ENCODE results near the gene PLXDC2. TPM values are rescaled to one million over a fixed set of nuclear protein-coding genes. Genes with fewer than 3 reads are reported as not detected.

The PLXDC2 gene
- total RNA-seq, 1 donor from 2014 or later = 7.5 TPM

GRCh38 chr10:19839090-19839489 is 22.9 kb downstream of the PLXDC2 start:
- no peak for TF ChIP-seq CTCF (IDR thresholded peaks at IDR 0.05; ENCODE audit: insufficient read depth, low read length, poor library complexity, severe bottlenecking)
- Histone ChIP-seq H3K36me3 (ENCODE audit: control insufficient read depth, insufficient read depth, low read length) (no peaks in the 10 kb centered on the region), H3K27me3 (ENCODE audit: control insufficient read depth, insufficient read depth, low read length) (no peaks in the 10 kb centered on the region), H3K4me3 (ENCODE audit: low read depth, low read length) (no peak overlapping the region)
- DNase-seq (ENCODE audit: low read depth) = no peak

GRCh38 chr10:19839552-19839951 is 23.3 kb downstream of the PLXDC2 start:
- TF ChIP-seq CTCF (IDR thresholded peaks at IDR 0.05; ENCODE audit: insufficient read depth, low read length, poor library complexity, severe bottlenecking) = no peak

DNA sequence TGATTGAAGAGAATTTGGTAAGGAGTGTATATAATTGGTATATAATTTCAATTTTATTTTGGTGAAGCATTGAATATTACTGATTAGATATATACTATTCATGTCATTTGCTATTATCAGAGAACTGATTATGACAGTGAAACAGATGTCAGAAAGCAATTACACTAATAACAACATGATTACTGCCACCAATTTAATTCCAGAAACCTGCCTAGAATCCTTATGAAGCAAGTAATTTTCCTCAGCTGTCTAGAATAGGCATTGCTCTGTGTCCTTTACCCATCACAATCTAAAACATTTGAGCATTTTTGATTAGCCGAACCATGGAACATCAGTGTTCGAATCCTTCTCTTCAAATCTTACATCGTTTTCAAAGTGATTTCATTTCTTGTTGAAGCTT is 24.5 kb downstream of the PLXDC2 start:
- Histone ChIP-seq H3K27me3 (ENCODE audit: control insufficient read depth, insufficient read depth, low read length) (no peaks in the 10 kb centered on the region), H3K36me3 (ENCODE audit: control insufficient read depth, insufficient read depth, low read length) (no peaks in the 10 kb centered on the region), H3K4me3 (ENCODE audit: low read depth, low read length) (no peak overlapping the region)
- no peak for TF ChIP-seq CTCF (IDR thresholded peaks at IDR 0.05; ENCODE audit: insufficient read depth, low read length, poor library complexity, severe bottlenecking)
- DNase-seq (ENCODE audit: low read depth) = no peak

More at GRCh38 chr10:19839552-19839951, 23.3 kb downstream of the PLXDC2 start:
- Histone ChIP-seq H3K27me3 (ENCODE audit: control insufficient read depth, insufficient read depth, low read length) (no peaks in the 10 kb centered on the region), H3K36me3 (ENCODE audit: control insufficient read depth, insufficient read depth, low read length) (no peaks in the 10 kb centered on the region), H3K4me3 (ENCODE audit: low read depth, low read length) (no peak overlapping the region)
- DNase-seq (ENCODE audit: low read depth) = no peak

GRCh38 chr10:19843487-19843886 is 27.3 kb downstream of the PLXDC2 start:
- Histone ChIP-seq H3K36me3 (ENCODE audit: control insufficient read depth, insufficient read depth, low read length) (no peaks in the 10 kb centered on the region), H3K4me3 (ENCODE audit: low read depth, low read length) (no peak overlapping the region), H3K27me3 (ENCODE audit: control insufficient read depth, insufficient read depth, low read length) (no peaks in the 10 kb centered on the region)
- TF ChIP-seq CTCF (IDR thresholded peaks at IDR 0.05; ENCODE audit: insufficient read depth, low read length, poor library complexity, severe bottlenecking) = no peak
- no peak for DNase-seq (ENCODE audit: low read depth)

DNA sequence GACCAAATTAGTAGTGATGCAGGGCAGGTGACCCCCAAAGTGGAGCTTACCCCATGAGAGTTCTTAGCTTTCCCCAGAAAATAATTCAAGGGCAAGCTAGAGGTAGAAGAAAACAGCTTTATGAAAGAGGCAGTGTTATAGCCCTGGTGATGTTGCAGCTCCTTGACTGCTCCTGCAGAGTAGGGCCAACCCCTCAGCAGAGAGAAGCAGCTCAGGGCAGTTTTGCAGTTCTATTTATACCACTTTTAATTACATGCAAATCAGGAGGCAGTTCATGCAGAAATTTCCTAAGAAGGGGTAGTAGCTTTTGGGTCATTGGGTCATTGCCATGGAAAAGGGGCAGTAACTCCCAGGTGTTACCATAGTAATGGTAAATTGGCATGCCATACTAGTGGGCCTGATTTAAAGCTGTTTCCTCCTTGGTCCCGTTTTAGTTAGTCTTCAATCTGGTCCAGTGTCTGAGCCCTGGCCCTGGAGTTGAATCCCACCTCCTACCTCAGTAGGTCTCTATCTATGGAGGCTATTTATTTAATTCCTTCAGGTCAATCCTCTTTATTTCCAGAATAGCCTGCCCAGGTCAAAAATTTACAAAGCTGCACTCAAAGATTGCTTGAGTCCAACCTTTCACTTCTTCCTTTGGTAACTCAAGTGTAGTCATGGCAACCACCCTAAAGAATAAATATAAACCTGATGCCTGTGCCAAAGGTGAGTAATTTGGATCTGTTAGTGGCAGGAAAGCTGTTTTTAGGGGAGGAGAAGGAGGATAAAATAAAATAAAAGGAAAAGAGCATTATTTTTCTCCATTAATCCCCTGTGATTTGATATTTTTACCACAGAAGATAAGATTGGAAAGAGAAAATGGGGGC is 29.5 kb downstream of the PLXDC2 start:
- Histone ChIP-seq H3K36me3 (ENCODE audit: control insufficient read depth, insufficient read depth, low read length) (no peaks in the 10 kb centered on the region), H3K27me3 (ENCODE audit: control insufficient read depth, insufficient read depth, low read length) (no peaks in the 10 kb centered on the region), H3K4me3 (ENCODE audit: low read depth, low read length) (no peak overlapping the region)
- TF ChIP-seq CTCF (IDR thresholded peaks at IDR 0.05; ENCODE audit: insufficient read depth, low read length, poor library complexity, severe bottlenecking) = no peak
- DNase-seq (ENCODE audit: low read depth) = no peak

DNA sequence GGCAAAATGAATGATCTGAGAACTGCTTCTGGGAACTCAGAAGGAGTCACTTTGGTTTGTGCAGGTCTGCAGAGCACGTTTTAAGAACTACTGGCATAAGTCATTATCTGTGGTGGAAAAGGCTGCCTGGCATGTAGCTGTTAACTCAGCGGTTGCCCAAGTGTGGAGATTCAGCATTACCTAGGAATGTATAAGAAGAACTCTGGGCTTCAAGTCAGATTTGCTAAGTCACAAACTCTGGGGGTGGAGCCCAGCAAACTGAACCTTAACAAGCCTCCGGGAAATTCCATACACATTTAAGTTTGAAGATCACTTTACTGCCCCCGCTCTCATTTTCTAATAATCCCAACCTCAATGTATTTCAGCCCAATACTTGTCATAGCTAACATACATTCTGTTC is 31.1 kb downstream of the PLXDC2 start:
- Histone ChIP-seq H3K4me3 (ENCODE audit: low read depth, low read length) (no peak overlapping the region), H3K36me3 (ENCODE audit: control insufficient read depth, insufficient read depth, low read length) (no peaks in the 10 kb centered on the region), H3K27me3 (ENCODE audit: control insufficient read depth, insufficient read depth, low read length) (no peaks in the 10 kb centered on the region)
- TF ChIP-seq CTCF (IDR thresholded peaks at IDR 0.05; ENCODE audit: insufficient read depth, low read length, poor library complexity, severe bottlenecking) = no peak
- peak; percentile 61 for DNase-seq (ENCODE audit: low read depth)
